Smooth muscle cell (in vitro differentiated cells): Measurements from ENCODE around the gene HSPD1. TPM values are rescaled to one million over a fixed set of nuclear protein-coding genes. Genes with fewer than 3 reads are reported as not detected.
"Not testable (repeated sequence)": the region's sequence is repeated elsewhere in the genome, so short reads cannot be mapped to it uniquely, and the experiment has no call there.

Source experiments
- DNase-seq: peaks from one replicate; lab custom pipeline; 2025; ENCODE audit not compliant: unreplicated experiment; lab: John Stamatoyannopoulos, UW
- H2AFZ ChIP-seq: fragments of 200-600 bp; sonication (generic); 2 replicates; pipeline ENCODE4 v1.6.0; 2016; ENCODE audit warnings: antibody characterized with exemption, low read depth, mild to moderate bottlenecking
- H3F3A ChIP-seq: fragments of 200-600 bp; sonication (generic); 2 replicates; pipeline ENCODE4 v1.6.0; 2017; ENCODE audit warnings: antibody characterized with exemption, low read depth
- H3K27ac ChIP-seq: fragments of 200-600 bp; sonication (generic); 2 replicates; pipeline ENCODE4 v1.5.1; 2016; ENCODE audit warnings: low read depth, mild to moderate bottlenecking
- H3K27me3 ChIP-seq: fragments of 200-600 bp; sonication (generic); 2 replicates; pipeline ENCODE4 v1.6.1; 2016; ENCODE audit warnings: low read depth, mild to moderate bottlenecking
- H3K36me3 ChIP-seq: fragments of 200-600 bp; sonication (generic); 2 replicates; pipeline ENCODE4 v1.5.1; 2016; ENCODE audit warnings: low read depth
- H3K4me1 ChIP-seq: fragments of 200-600 bp; sonication (generic); 2 replicates; pipeline ENCODE4 v1.5.1; 2016; ENCODE audit warnings: low read depth
- H3K4me2 ChIP-seq: fragments of 200-600 bp; sonication (generic); 2 replicates; pipeline ENCODE4 v1.6.0; 2016; ENCODE audit warnings: mild to moderate bottlenecking
- H3K4me3 ChIP-seq: fragments of 200-600 bp; sonication (generic); 2 replicates; pipeline ENCODE4 v1.5.1; 2016; ENCODE audit warnings: mild to moderate bottlenecking
- H3K79me2 ChIP-seq: fragments of 200-600 bp; sonication (generic); 2 replicates; pipeline ENCODE4 v1.6.0; 2016; ENCODE audit warnings: low read depth, mild to moderate bottlenecking
- H3K9ac ChIP-seq: fragments of 200-600 bp; sonication (generic); 2 replicates; pipeline ENCODE4 v1.6.0; 2016; ENCODE audit warnings: low read depth
- H3K9me3 ChIP-seq: fragments of 200-600 bp; sonication (generic); replicated peaks from 2 replicates; pipeline ENCODE4 v1.5.1; 2016; ENCODE audit warnings: low read depth
- H4K20me1 ChIP-seq: fragments of 200-600 bp; sonication (generic); 2 replicates; pipeline ENCODE4 v1.6.0; 2016; ENCODE audit warnings: low read depth
- WGBS: methylation state at CpG from one replicate; pipeline ENCODE4 v1.1.7; 2016; ENCODE audit warnings: low lambda C conversion rate; 5-methylcytosine and 5-hydroxymethylcytosine counted together
- polyA plus RNA-seq: library from polyadenylated mRNA; unstranded; fragments of >200 nt; fragmentation: Nextera tagmentation; extraction: Ambion mirVana; gene quantifications from 2 replicates; pipeline ENCODE4 v1.2.1, GENCODE V29; 2016
- total RNA-seq: library from RNA; depleted of rRNA; stranded (reverse); fragments of >200 nt; gene quantifications from 2 replicates; pipeline ENCODE4 v1.2.3, GENCODE V29; 2014
- TF ChIP-seq, protein P1 (sequence below): fragments of 200-600 bp; sonication (generic); IDR thresholded peaks from 2 replicates; pipeline ENCODE4 v1.5.1; 2017; ENCODE audit warnings: borderline replicate concordance, mild to moderate bottlenecking, antibody characterized with exemption; ENCODE audit not compliant: insufficient read depth, poor library complexity, severe bottlenecking

Gene HSPD1
- total and polyA plus RNA-seq, 2 experiments from 2014 or later, result 142 to 145 TPM

DNA sequence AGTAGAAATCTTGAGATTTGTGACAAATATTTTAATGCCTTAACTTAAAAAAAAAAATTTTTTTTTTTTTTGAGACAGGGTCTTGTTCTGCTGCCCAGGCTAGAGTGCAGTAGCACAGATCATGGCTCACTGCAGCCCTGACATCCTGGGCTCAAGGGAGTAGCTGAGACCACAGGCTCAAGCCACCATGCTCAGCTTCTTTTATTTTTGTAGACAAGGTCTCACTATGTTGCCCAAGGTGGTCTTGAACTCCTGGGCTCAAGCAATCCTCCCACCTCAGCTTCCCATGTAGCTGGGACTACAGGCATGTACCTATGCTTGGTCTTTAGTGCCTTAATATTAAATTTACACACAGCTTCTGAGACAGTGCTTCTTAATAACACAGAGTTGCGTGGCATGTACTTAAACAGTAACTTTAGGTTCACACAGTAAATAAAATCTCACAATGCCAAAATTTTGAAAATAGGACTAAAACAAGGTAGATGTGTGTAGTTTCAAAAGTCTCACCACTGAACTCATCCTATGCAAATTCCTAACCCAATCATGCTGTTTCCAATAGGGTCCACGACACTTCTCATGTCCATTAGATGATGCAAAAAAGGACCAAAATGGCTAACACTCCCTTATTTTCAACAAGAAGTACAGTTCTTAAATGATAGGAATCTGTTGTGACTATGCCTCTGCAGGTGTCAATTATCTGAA, 4.1 kb downstream of the HSPD1 start:
- 90% methylated on average over 2 of the region's 2 CpGs for WGBS
- no peak overlapping the region for H3K9ac ChIP-seq
- H3K9me3 ChIP-seq, result no peaks in the 10 kb centered on the region
- no peak overlapping the region for H2AFZ ChIP-seq
- H3K4me2 ChIP-seq, result no peak overlapping the region
- no peaks in the 10 kb centered on the region for H3K27me3 ChIP-seq
- H3K36me3 ChIP-seq, result peaks cover 12% of the 10 kb centered on the region
- H3K79me2 ChIP-seq, result peaks cover 75% of the 10 kb centered on the region
- H3K4me1 ChIP-seq, result peaks cover 23% of the 10 kb centered on the region
- no peak overlapping the region for H3K27ac ChIP-seq
- no peak for DNase-seq
- no peak overlapping the region for H3K4me3 ChIP-seq
- peaks cover 60% of the 10 kb centered on the region for H4K20me1 ChIP-seq
- TF ChIP-seq, protein P1, sequence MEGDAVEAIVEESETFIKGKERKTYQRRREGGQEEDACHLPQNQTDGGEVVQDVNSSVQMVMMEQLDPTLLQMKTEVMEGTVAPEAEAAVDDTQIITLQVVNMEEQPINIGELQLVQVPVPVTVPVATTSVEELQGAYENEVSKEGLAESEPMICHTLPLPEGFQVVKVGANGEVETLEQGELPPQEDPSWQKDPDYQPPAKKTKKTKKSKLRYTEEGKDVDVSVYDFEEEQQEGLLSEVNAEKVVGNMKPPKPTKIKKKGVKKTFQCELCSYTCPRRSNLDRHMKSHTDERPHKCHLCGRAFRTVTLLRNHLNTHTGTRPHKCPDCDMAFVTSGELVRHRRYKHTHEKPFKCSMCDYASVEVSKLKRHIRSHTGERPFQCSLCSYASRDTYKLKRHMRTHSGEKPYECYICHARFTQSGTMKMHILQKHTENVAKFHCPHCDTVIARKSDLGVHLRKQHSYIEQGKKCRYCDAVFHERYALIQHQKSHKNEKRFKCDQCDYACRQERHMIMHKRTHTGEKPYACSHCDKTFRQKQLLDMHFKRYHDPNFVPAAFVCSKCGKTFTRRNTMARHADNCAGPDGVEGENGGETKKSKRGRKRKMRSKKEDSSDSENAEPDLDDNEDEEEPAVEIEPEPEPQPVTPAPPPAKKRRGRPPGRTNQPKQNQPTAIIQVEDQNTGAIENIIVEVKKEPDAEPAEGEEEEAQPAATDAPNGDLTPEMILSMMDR, result no peak
- peaks cover 9% of the 10 kb centered on the region for H3F3A ChIP-seq

- Histone ChIP-seq H3F3A (peaks cover 17% of the 10 kb centered on the region), H3K36me3 (peaks cover 17% of the 10 kb centered on the region)
These were observed 12.3 kb downstream of the HSPD1 start for GRCh38 chr2:197487385-197487784.

GRCh38 chr2:197486175-197486574, 13.5 kb downstream of the HSPD1 start:
- H3K27me3 ChIP-seq, result no peaks in the 10 kb centered on the region
- TF ChIP-seq, protein P1, result no peak
- peaks cover 17% of the 10 kb centered on the region for H3F3A ChIP-seq
- WGBS, result 99% methylated on average over 2 of the region's 2 CpGs
- H2AFZ ChIP-seq, result no peak overlapping the region
- no peak overlapping the region for H3K4me2 ChIP-seq
- H4K20me1 ChIP-seq, result peaks cover 18% of the 10 kb centered on the region
- H3K27ac ChIP-seq, result no peak overlapping the region
- H3K4me1 ChIP-seq, result no peaks in the 10 kb centered on the region
- no peaks in the 10 kb centered on the region for H3K9me3 ChIP-seq
- H3K79me2 ChIP-seq, result peaks cover 13% of the 10 kb centered on the region
- no peak overlapping the region for H3K9ac ChIP-seq
- peaks cover 17% of the 10 kb centered on the region for H3K36me3 ChIP-seq
- no peak for DNase-seq
- H3K4me3 ChIP-seq, result no peak overlapping the region

More at GRCh38 chr2:197487385-197487784, 12.3 kb downstream of the HSPD1 start:
- H3K27me3 ChIP-seq, result no peaks in the 10 kb centered on the region
- no peak overlapping the region for H3K4me2 ChIP-seq
- H3K9me3 ChIP-seq, result no peaks in the 10 kb centered on the region
- peaks cover 30% of the 10 kb centered on the region for H4K20me1 ChIP-seq
- peaks cover 15% of the 10 kb centered on the region for H3K79me2 ChIP-seq
- no peaks in the 10 kb centered on the region for H3K4me1 ChIP-seq
- TF ChIP-seq, protein P1, result no peak
- WGBS, result 96% methylated on average over 4 of the region's 4 CpGs
- DNase-seq, result no peak
- H2AFZ ChIP-seq, result no peak overlapping the region
- H3K27ac ChIP-seq, result no peak overlapping the region
- no peak overlapping the region for H3K4me3 ChIP-seq
- H3K9ac ChIP-seq, result no peak overlapping the region

DNA sequence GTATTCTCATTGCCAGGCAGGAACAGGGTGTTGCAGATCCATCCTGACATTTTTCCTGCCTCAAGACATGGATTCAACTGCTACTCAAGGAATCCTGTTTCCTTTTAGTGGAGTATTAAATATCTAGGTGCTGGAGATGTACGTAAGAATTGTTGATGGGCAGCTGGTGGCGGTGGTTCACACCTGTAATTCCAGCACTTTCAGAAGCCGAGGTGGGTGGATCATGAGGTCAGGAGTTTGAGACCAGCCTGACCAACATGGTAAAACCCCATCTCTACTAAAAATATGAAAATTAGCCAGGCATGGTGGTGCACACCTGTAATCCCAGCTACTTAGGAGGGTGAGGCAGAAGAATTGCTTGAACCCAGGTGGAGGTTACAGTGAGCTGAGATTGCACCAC, 15.4 kb downstream of the HSPD1 start:
- not testable (repeated sequence) for H3K9me3 ChIP-seq, H3K27ac ChIP-seq, H3K9ac ChIP-seq, H3K4me3 ChIP-seq, H3K4me1 ChIP-seq, H3K79me2 ChIP-seq, H4K20me1 ChIP-seq, H3K27me3 ChIP-seq, H3K4me2 ChIP-seq, H2AFZ ChIP-seq, DNase-seq
- H3F3A ChIP-seq, result peaks cover 21% of the 10 kb centered on the region
- peaks cover 16% of the 10 kb centered on the region for H3K36me3 ChIP-seq
- 95% methylated on average over 3 of the region's 3 CpGs for WGBS
